Anterior cingulate cortex (tissue), 58 donors: ENCODE results near the gene KIF14.
"Not testable (repeated sequence)": the region's sequence is repeated elsewhere in the genome, so short reads cannot be mapped to it uniquely, and the experiment has no call there.

Experiments used
- DNase-seq, 58 donors: peaks; one replicate each; lab custom pipeline; 2025; lab: John Stamatoyannopoulos, UW

The KIF14 gene

GRCh38 chr1:200550367-200550766, 70.2 kb downstream of the KIF14 start:
- no peak for DNase-seq

DNA sequence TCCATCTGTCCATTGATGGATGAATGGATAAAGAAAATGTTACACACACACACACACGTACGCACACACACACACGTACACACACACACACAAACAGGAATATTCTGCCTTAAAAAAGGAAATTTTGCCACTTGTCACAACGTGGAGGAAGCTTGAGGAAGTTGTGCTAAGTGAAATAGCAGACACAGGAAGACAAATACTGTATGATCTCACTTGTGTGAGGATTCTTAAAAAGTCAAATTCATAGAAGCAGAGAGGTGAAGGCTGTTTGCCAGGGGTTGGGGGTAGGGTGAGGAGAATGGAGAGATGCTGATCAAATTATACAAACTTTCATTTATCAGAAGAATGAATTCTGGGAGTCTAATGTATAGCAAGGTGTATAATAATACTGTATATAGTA, 73.2 kb downstream of the KIF14 start:
- no peak for DNase-seq

GRCh38 chr1:200546577-200546976, 74.0 kb downstream of the KIF14 start:
- DNase-seq: no peak

DNA sequence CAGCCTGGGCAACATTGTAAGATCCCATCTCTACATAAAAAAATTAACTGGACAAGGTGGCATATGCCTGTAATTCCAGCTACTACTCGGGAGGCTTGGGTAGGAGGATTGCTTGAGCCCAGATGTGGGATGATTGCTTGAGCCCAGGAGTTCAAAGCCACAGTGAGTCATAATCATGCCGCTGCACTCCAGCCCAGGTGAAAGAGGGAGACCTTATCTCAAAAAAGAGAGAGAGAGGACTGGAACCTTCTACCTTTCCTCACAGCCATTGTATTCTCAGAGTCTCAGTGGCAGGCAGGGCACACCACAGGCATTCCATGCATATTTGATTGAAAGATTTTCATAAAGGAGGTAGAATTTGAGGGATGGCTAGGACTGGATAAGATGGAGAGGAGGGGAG, 78.4 kb downstream of the KIF14 start:
- no peak for DNase-seq

DNA sequence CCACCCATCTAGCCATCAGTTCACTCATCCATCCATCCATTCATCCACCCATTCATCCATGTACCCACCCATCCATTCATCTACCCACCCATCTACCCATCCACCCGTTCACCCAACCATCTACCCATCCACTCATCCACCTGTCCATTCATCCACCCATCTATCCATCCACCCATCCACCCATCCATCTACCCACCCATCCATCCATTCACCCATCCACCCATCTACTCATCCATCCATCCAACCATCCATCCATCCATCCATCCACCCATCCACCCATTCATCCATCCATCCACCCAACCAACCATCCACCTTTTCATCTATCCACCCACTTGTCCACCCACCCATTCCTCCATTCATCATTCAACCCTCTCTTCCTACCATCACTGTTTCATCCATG, 80.3 kb downstream of the KIF14 start:
- no peak for DNase-seq

- DNase-seq: no peak
Observed at GRCh38 chr1:200538179-200538578, 82.4 kb downstream of the KIF14 start.

GRCh38 chr1:200535605-200536004, 84.9 kb downstream of the KIF14 start:
- no peak for DNase-seq

GRCh38 chr1:200530623-200531261, 89.8 kb downstream of the KIF14 start:
- DNase-seq: no peak

DNA sequence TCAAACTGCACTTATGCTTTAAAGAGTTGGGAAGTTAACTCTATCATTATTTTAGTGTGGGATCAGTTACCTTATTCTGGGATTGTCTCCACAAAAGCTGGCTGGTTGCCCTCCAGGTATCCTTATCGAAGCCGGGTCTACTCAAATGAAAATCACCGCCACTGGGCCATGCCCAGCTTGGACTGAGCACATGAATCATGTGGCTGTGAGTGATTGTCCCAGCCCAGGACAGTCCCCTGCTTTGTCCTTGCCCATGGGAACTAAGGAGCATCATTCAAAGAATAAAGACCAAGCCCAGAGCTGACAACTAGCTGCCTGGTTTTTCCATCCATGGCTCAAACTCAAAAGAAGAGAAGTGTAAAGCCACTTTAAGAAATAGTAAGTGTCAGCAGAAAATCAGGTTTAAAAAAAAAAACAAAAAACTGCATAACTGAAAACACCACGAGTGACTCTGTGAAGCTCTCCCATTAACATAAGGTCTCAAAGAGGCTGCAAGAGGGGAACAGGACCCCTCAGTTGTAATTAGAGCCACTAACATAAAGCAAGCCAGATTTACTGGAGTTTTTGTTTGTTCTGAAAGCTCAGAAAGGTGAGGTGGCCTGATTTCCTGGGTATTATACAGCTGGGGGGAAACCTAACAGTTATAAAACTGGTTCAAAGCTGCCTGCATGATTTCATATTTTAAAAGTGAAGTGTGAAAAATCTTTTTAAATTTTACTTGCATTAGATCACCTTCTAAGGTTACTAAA, 91.5 kb downstream of the KIF14 start:
- peak in 2 of 58 donors; percentile 1 to 6 for DNase-seq

DNA sequence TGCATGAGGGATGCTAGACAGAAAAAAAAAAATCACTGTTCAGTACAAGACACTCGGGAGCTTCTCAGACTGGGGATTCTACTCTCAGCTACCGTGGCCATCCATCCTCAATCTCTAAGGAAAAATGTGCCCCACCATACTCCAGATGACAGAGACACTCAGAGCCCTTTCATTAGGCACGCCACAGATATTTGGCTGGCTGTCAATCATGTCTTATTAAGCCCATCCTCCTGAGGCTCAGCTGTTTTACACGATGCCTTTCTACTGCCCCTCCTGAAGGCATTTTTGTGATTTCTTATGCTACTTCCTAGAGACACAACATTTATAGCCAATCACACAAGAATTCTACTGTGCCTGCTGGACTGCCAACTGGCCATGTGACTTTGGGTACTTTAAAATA, 92.9 kb downstream of the KIF14 start:
- no peak for DNase-seq

DNA sequence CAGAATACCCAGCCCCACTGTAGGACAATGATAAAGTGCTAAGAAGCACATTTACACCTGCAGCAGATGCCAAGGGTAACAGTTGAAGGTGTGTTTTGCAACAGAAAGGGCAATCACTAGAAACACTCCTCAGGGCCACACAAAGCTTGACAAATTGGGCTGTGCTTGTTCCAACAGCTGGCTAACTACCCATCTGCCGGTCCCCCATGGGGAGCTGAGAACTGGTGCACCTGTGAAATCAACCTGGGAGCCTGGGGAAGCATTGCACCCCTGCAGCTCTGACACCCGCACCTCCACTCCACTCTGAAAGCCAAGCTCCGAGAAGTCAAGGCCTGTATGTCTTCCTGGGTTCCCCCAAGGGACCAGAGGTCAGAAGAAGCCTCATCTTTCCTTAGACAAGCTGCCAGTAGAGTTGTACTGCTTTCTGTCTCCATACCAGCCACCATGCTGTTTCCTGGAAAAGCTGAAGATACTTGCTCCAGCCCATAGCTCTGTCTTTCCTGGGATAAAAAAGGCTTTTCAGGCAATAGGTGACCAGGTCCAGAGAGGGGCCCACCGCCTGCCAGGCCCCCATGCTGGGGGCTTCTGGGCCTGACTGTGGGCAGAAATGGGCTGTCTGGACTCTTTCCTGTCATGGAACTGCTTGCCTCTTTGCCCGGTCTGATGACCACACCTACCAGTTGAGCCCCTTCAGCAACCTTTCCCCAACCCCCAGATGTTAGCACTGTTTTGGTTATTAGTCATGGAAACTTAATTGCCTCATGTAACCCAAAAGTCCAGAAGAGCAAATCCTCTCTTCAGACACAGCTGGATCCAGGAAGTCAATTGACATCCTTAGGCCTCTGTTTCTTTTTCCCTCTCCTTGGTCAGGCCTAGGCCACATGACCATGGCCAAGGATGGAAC, 93.6 kb downstream of the KIF14 start:
- no peak for DNase-seq

DNA sequence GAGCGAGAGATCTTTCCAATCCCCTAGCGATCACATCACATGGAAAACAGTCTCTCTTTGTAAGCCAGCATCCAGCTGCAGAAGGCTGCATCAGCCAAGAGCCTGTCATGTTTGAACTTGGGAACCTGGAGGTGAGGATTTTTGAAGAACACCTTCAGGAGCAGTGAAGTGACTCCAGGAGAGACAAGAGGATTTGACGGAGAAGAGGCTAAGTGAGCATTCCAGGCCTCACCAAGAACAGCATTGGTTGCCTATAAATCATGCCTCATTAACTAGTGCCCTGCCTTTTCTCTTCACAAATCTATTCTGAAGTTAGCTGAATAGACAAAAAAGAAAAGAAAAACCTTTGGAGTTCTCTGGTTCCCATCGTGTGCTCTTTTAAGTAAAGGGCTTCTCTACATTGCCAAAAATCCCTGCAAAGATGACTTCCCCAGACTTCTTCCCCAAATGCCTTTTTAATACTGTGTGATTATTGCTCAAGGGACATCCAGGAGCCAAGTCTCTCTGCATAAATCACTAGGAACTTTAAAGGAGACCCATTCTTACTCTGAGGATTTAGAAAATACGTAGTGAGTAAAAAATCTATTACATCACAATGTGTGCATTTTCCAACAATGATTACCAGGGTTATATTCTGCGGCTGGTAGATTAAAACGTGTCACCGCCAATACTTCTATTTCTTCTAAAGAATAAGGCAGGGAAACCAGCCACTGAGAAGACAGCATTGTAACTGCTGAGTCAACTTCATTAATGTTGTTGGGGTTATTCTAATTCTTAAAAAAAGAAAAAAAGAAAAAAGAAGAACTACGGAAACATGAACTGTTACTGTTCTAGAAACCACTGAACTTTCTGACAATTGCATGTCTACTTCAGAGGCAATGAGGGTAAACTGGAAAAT, 95.2 kb downstream of the KIF14 start:
- DNase-seq: no peak

DNA sequence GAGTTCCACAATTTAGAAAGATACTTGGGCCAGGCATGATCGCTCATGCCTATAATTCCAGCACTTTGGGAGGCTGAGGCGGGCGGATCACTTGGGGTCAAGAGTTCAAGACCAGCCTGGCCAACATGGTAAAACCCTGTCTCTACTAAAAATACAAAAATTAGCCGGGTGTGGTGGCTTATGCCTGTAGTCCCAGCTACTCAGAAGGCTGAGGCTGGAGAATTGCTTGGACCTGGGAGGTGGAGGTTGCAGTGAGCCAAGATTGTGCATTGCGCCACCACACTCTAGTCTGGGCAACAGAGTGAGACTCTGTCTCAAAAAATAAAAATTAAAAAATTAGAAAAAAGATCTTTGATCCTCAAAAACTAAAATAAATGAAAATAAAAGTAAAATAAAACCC, 96.0 kb downstream of the KIF14 start:
- not testable (repeated sequence) for DNase-seq

DNA sequence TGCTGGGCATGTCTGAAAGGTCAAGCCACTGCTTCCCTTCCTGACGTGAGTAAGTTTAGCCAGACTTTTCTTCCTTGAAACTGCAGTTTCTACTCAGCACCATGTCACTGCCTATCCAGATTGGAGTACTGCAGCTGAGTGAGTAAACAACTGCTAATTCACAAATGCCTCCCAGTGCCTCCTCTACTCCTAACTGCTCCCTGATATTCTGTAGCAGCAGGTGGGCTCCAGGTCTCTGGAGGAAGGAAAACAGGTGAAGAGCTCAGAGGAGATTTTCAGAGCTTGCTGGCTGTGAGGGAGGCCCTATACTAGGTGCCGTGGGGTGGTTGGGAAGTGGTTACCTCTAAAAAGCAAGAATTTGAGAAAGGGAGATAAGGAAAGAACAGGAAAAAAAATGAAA, 96.5 kb downstream of the KIF14 start:
- no peak for DNase-seq

DNA sequence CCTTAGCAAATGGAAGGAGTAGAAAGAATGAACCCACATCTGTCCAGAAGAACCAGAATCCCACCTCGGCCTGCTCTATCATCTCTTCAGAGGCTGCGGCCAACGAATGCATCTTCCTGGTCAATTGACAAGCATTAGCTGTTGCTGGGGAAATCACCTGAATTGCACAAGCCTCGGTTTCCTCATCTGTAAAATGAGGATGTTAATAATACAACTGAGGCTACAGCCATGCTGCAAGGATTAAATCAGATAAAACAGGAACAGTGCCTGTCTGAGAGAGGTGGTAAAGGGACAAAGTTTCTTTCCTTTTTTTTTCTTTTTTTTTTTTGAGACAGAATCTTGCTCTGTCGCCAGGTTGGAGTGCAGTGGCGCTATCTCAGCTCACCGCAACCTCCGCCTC, 99.8 kb downstream of the KIF14 start:
- no peak for DNase-seq

- no peak for DNase-seq
Observed at GRCh38 chr1:200518524-200518923, 102.0 kb downstream of the KIF14 start.

DNA sequence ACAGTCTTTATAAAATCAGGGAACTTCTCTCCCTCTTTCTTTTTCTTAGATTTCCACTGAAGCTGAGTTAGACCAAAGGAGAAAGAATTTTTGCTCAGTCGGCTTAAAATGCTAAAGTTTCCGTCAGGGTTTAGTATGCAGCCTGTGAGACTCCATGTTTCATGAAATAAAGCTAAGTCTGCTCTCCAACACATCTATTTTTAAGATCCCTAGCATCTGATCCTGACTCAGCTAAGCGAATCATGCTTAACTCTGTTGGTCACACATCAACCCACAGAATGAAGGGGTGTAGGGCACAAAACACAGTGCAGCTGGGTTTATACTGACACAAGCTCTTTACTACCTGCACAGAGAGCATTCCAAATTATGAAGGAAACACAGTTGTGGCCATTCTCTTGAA, 108.4 kb downstream of the KIF14 start:
- DNase-seq: peak in 11 of 58 donors; percentile 1 to 52 (median 4)

DNA sequence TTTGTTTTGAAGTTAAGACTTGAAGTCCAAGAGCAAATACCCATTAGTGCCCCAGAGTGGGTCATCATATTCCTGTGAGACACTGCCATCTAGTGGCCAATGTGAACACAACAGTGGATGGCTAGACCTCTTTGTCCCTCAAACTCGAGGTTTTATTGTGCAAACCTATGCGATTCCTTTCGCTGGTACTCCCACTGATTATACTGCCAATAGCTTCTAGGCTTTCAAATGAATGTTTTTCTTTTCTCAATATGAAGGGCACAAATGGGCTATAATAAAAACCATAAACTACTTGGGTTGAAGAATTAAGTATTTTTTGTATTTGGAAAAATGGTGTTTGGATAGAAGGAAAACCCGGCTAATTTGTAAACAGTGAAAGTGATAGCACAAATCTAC, 110.3 kb downstream of the KIF14 start:
- DNase-seq: peak in 50 of 58 donors; percentile 4 to 78 (median 35)

- no peak for DNase-seq
Observed at GRCh38 chr1:200506471-200506870, 114.1 kb downstream of the KIF14 start.

GRCh38 chr1:200505257-200505656, 115.3 kb downstream of the KIF14 start:
- DNase-seq: no peak
